Kidney glomerular epithelial cell (primary cell): ENCODE measurements around the gene DLK2.
"Not testable (repeated sequence)": the region's sequence is repeated elsewhere in the genome, so short reads cannot be mapped to it uniquely, and the experiment has no call there.

Experiments
- DNase-seq: peaks from one replicate; lab custom pipeline; 2025; lab: John Stamatoyannopoulos, UW

The DLK2 gene, protein sequence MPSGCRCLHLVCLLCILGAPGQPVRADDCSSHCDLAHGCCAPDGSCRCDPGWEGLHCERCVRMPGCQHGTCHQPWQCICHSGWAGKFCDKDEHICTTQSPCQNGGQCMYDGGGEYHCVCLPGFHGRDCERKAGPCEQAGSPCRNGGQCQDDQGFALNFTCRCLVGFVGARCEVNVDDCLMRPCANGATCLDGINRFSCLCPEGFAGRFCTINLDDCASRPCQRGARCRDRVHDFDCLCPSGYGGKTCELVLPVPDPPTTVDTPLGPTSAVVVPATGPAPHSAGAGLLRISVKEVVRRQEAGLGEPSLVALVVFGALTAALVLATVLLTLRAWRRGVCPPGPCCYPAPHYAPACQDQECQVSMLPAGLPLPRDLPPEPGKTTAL

DNA sequence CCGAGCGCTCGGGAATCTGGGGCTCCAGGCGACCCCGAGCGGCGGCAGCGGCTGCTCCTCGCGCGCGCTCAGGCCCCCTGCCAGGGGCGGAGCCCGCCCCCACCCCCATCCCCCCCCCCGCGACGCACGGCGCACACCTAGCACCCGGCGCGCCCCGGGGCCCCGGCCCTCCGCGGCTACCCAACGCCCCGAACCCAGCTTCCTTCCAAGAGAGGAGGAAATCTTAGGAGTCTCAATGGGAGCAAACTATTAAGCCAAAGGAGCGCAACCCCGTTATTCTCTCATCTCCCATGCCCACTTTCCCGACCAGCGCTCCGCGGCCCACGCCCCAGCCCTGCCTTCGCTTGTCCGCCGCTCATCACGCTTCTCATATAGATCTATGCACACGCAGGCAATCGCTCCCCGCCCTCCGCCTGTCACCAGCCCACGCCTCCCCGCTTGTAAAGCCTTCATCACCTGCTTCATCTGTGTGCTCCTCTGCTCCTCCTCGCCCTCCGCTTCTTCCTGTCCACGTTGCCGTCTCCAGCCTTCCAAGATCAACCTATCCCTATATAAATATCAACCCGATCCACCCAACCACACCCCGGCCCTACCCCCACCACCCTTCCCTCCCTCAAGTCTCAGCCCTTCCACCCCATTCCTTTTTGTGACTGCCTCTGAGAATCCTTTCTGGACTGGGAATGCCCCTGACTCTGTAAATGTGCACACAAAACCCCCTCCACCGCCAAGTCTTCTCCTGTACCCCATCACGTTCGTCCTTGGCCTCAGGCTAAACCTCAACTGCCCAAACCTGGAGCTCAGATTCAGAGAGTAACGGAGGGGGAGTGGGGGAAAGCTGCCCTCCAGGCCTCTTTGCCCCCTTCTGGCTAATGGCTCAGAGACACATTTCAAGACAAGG lies at the start of gene DLK2:
Gene DLK2 (minus strand): TSS at position 18 of the 898 bp plus-strand sequence. CDS start 723 bp downstream, outside the sequence.
- no peak for DNase-seq

GRCh38 chr6:43503443-43503842 lies 48.1 kb upstream of the DLK2 start:
- no peak for DNase-seq

DNA sequence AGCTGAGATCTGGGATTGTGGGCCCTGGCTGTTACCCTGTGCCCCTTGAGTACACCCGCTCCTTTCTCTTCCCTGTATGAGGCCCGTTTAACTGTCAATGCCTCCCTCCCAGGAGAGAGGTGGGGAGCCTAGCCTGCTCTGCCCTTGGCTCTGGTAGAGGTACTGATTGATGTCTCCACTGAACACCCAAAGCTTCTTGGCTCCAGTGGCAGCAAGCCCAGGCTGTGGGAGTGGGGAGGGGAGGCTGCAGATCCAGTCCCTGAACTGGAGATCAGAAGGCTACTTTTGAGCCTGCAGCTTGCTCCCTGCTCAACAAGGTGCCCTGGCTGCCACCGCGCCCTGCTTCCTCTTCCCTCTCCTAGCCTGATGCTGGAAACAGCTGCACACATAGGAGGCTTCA lies 47.3 kb upstream of the DLK2 start:
- DNase-seq, result no peak

DNA sequence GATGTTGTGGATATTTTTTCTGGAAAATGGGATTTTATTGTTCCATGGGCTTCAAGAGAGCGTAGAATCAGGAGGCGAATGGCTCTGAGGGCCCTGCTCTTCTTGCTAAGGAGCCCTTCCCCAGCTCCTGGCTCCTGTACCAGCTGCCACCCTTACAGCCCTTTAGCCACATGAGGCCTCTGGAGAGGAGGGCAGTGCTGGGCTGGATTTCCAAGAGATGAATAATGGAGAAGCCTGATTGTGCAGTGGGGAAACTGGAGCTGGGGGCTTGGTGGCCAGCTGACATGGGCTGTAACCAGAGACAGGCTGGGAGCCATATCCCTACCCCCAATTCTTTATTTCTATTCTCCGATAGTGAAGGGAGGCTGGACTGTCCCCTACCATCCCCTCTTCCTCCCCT lies 45.6 kb upstream of the DLK2 start:
- DNase-seq, result no peak

GRCh38 chr6:43499028-43499815 lies 43.9 kb upstream of the DLK2 start:
- no peak for DNase-seq

- DNase-seq, result not testable (repeated sequence)
Observed at GRCh38 chr6:43498291-43498690, 42.9 kb upstream of the DLK2 start.

- DNase-seq, result no peak
Observed at GRCh38 chr6:43497689-43498088, 42.3 kb upstream of the DLK2 start.

DNA sequence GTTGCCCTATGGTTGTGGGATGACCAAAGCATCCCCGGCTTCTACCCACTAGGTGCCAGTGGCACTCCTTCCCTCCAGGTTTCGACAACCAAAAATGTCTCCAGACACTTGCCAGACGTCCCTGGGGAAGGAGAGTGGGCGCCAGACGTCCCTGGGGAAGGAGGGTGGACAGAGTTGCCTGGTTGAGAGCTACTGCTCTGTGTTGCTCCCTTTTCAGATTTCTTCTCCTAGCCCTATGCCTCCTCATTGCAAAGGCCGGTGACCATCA lies 41.7 kb upstream of the DLK2 start:
- no peak for DNase-seq

GRCh38 chr6:43496370-43497128 lies 41.2 kb upstream of the DLK2 start:
- no peak for DNase-seq

- DNase-seq, result no peak
Observed at GRCh38 chr6:43495409-43495941, 40.1 kb upstream of the DLK2 start.

DNA sequence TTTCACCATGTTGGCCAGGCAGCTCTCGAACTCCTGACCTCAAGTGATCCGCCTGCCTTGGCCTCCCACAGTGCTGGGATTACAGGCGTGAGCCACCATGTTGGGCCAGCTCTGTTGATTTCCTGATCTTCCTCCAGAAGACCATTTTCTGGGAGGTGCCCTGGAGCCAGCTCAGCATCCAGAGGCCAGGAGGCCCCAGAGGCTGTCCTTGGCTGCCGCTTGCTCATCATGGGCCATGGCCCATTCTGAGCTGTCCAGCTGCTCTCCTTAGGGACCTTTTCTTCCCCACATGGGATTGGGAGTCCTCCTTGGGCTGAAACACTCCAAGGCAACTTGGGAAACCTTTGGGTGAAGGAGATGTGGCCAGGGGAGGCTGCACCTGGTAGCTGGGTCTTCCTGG lies 39.4 kb upstream of the DLK2 start:
- no peak for DNase-seq

DNA sequence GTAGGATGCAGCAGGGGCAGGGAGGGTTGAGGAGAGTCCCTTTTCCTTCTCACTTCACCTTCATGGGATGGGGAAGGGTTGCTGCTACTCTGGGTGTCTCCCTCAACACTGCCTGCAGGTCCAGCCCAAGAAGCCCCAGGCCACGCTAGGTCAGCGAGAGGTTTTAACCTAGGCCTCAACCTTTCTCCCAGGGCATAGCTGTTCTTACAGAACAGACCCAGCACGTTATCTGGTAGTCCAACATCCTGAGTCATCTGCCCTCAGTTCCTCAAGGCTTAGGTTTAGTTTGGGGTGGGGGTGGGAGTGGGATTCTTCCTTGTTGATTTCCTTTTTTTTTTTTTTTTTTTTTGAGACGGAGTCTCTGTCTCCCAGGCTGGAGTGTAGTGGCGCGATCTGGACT lies 39.0 kb upstream of the DLK2 start:
- no peak for DNase-seq

DNA sequence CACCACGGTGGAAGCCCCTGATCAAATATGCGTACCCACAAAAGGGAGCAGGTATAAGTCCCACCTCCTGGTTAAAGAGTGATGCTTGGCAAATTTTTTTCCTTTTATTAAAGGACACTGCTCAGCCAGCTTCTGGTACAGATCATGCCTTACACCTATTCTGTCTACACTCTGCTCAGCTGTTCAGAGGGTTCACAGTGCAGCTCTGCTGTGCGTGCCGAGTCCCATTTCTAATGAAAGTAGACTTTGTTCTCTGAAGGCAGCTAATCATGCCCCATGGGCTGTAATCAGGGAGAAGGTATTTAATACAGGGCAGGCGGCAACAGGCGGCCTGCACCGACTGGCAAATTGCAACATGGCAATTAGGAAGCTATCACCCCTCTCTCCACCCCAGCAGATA lies 38.5 kb upstream of the DLK2 start:
- no peak for DNase-seq

DNA sequence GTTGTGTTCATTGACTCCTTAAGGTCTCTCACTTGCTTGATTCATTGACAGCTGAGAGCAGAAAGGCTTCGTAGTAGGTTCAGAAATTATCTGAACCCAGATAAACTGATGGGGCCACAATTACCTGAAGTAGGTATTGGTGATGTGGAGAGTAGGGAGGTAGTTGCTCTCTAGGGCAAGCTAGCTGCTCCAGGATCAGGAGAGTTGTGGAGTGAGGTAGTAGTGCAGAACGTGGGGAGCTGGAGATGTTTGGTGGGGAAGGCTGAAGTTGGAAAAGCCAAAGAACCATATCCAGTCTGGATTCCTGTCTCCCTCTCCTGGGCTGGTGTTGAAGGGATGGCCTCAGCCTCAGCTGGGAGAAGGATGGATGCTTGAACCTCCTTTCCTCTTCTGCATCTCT lies 37.9 kb upstream of the DLK2 start:
- DNase-seq, result no peak

GRCh38 chr6:43492673-43493072 lies 37.3 kb upstream of the DLK2 start:
- DNase-seq, result no peak

- DNase-seq, result no peak
Observed at GRCh38 chr6:43491750-43492661, 36.7 kb upstream of the DLK2 start.

DNA sequence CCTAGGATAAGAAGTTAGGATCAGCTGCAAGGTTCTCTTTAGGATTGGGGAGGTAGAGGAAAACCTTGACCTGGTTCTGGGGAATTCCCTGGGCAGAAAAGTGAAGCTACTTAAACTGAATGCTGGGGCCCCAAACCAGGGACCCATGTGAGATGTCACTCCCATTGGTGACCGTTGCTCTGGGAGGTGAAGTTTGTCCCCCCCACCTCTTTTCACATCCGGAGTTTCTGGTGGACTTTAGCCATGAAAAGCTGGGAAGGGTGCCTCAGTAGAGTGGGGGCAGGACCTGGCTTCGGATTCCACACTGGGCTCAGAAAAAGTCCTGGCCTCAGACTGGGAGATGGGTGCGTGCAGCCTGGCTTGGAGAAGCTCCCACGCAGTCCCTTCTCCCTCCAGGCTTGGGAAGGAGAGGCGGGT lies 35.2 kb upstream of the DLK2 start:
- no peak for DNase-seq

- DNase-seq, result no peak
Observed at GRCh38 chr6:43489277-43490072, 34.1 kb upstream of the DLK2 start.

GRCh38 chr6:43488667-43489276 lies 33.4 kb upstream of the DLK2 start:
- no peak for DNase-seq
